Glomerular visceral epithelial cell (primary cell): Measurements from ENCODE around the gene SH2D1B.
A peak's percentile ranks its signal among the peaks of the same experiment; 100 is the strongest.

ENCODE experiments used
- DNase-seq: peaks from one replicate; pipeline ENCODE4 v3.0.0-alpha.2; 2016; ENCODE audit errors: extremely low spot score

Gene SH2D1B

GRCh38 chr1:162381941-162382750 is 29.8 kb downstream of the SH2D1B start:
- no peak for DNase-seq

- DNase-seq, result peak; percentile 11
Observed at GRCh38 chr1:162381383-162381782, 30.6 kb downstream of the SH2D1B start, which contains the start of gene C1orf226. Gene C1orf226, plus strand, starts transcription at chr1:162381728. Its CDS starts 174 bp downstream, at chr1:162381902.

- DNase-seq, result no peak
Observed at GRCh38 chr1:162380061-162380846, 31.7 kb downstream of the SH2D1B start.

- no peak for DNase-seq
Observed at GRCh38 chr1:162376691-162377090, 35.2 kb downstream of the SH2D1B start, which contains the start of gene SPATA46. Gene SPATA46, minus strand, starts transcription at chr1:162376854. Its CDS starts 64 bp downstream, at chr1:162376790.

- DNase-seq, result no peak
Observed at GRCh38 chr1:162375463-162375862, 36.5 kb downstream of the SH2D1B start.

- no peak for DNase-seq
Observed at GRCh38 chr1:162374406-162374805, 37.5 kb downstream of the SH2D1B start.

- DNase-seq, result peak; percentile 86
Observed at GRCh38 chr1:162373541-162374260, 38.2 kb downstream of the SH2D1B start.

GRCh38 chr1:162373072-162373427 is 38.9 kb downstream of the SH2D1B start:
- DNase-seq, result no peak

- no peak for DNase-seq
Observed at GRCh38 chr1:162372159-162373071, 39.5 kb downstream of the SH2D1B start.

- DNase-seq, result no peak
Observed at GRCh38 chr1:162371611-162372010, 40.3 kb downstream of the SH2D1B start.

- DNase-seq, result no peak
Observed at GRCh38 chr1:162370721-162371120, 41.2 kb downstream of the SH2D1B start.

- DNase-seq, result no peak
Observed at GRCh38 chr1:162370161-162370560, 41.8 kb downstream of the SH2D1B start.

- no peak for DNase-seq
Observed at GRCh38 chr1:162369571-162369970, 42.4 kb downstream of the SH2D1B start.

- DNase-seq, result no peak
Observed at GRCh38 chr1:162368451-162368850, 43.5 kb downstream of the SH2D1B start.

GRCh38 chr1:162367772-162368171 is 44.2 kb downstream of the SH2D1B start:
- DNase-seq, result no peak

GRCh38 chr1:162367073-162367472 is 44.9 kb downstream of the SH2D1B start:
- DNase-seq, result no peak

- no peak for DNase-seq
Observed at GRCh38 chr1:162366671-162367070, 45.3 kb downstream of the SH2D1B start.

- no peak for DNase-seq
Observed at GRCh38 chr1:162366149-162366548, 45.8 kb downstream of the SH2D1B start.

GRCh38 chr1:162365284-162366020 is 46.5 kb downstream of the SH2D1B start:
- no peak for DNase-seq

GRCh38 chr1:162364498-162364897 is 47.4 kb downstream of the SH2D1B start:
- no peak for DNase-seq
